ENCODE data around the gene PPP2R5E. TPM values are rescaled to one million over a fixed set of nuclear protein-coding genes. Genes with fewer than 3 reads are reported as not detected.

Gene PPP2R5E
- total RNA-seq, 2 experiments from 2014 or later = 12.5 to 47.8 TPM

DNA sequence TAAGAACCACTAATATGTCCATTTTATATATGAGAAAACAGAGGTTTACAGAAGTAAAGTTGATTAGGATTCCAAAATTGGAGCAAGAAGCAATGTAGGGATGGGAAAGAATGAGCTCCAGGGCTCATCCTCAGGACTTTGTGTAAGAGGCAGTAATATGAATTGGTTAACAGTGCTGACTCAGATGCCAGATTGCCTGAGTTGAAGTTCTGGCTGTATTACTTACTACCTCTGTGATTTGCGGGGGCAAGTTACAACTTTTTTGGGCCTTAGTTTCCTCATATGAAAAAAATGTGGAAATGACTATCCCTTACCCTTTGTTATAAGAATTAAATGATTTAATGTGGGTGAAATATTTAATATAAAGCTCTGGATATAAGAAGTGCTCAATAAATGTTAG, 35.1 kb upstream of the PPP2R5E start:
- H3K9me3 ChIP-seq (ENCODE audit: low read length) = no peaks in the 10 kb centered on the region
- no peaks in the 10 kb centered on the region for H3K36me3 ChIP-seq (ENCODE audit: insufficient read depth, low read length)
- TF ChIP-seq, protein P1, sequence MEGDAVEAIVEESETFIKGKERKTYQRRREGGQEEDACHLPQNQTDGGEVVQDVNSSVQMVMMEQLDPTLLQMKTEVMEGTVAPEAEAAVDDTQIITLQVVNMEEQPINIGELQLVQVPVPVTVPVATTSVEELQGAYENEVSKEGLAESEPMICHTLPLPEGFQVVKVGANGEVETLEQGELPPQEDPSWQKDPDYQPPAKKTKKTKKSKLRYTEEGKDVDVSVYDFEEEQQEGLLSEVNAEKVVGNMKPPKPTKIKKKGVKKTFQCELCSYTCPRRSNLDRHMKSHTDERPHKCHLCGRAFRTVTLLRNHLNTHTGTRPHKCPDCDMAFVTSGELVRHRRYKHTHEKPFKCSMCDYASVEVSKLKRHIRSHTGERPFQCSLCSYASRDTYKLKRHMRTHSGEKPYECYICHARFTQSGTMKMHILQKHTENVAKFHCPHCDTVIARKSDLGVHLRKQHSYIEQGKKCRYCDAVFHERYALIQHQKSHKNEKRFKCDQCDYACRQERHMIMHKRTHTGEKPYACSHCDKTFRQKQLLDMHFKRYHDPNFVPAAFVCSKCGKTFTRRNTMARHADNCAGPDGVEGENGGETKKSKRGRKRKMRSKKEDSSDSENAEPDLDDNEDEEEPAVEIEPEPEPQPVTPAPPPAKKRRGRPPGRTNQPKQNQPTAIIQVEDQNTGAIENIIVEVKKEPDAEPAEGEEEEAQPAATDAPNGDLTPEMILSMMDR (conservative IDR thresholded peaks at IDR 0.05; ENCODE audit: low read length) = no peak
- no peak for TF ChIP-seq EZH2phosphoT487 (IDR thresholded peaks at IDR 0.05; ENCODE audit: borderline replicate concordance, low read depth, low read length)
- intact Hi-C loops (cut with micrococcal nuclease; ENCODE audit: unreplicated experiment) = no loop called here
- BruUV-seq (replicated peaks) = no TSS peak
- no peak overlapping the region for H3K27ac ChIP-seq (ENCODE audit: low read depth, low read length, poor library complexity, severe bottlenecking)
- H3K4me2 ChIP-seq (ENCODE audit: low read length) = no peak overlapping the region
- no peaks in the 10 kb centered on the region for H4K20me1 ChIP-seq (ENCODE audit: insufficient read depth, low read length)
- H3K4me3 ChIP-seq (ENCODE audit: low read depth, low read length, poor library complexity, severe bottlenecking) = no peak overlapping the region
- H3K9me2 ChIP-seq (ENCODE audit: insufficient read depth, low read length) = no peaks in the 10 kb centered on the region
- no peak for DNase-seq (ENCODE audit: low spot score)
- no peak overlapping the region for H2AFZ ChIP-seq (ENCODE audit: low read length)
- POLR2A ChIA-PET = interaction anchor here (0.6 kb wide), 1 partner anchor 36 kb away, joined by 4 read pairs; no protein-coding TSS in a partner anchor
- CTCF ChIA-PET (ENCODE audit: unreplicated experiment) = no interaction called here
- H3K79me2 ChIP-seq (ENCODE audit: insufficient read depth, low read depth, low read length) = no peaks in the 10 kb centered on the region
- no peaks in the 10 kb centered on the region for H3K4me1 ChIP-seq (ENCODE audit: insufficient read depth, low read length, poor library complexity, severe bottlenecking)

DNA sequence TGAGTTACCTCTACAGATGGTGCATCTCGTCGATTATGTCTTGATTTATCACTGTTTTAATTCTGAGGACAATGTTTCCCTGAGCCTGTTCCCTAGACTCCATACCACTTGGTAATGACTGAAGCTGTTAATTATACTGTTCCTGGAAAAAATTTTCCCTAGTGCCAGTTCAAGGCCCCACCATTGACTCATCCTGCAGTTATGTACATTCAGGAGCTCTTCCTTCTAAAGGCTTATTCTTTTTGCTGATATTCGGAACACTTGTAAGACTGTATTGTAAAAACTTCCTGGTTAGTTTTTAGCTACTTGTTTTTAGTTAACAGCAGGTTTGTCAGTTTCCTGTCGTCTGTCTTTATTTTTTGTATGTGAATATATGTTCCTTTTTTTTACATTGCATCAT, 30.4 kb upstream of the PPP2R5E start:
- CTCF ChIA-PET (ENCODE audit: unreplicated experiment) = no interaction called here
- TF ChIP-seq, protein P1 (conservative IDR thresholded peaks at IDR 0.05; ENCODE audit: low read length) = no peak
- TF ChIP-seq EZH2phosphoT487 (IDR thresholded peaks at IDR 0.05; ENCODE audit: borderline replicate concordance, low read depth, low read length) = no peak
- Histone ChIP-seq H4K20me1 (ENCODE audit: insufficient read depth, low read length) (no peaks in the 10 kb centered on the region), H3K9me3 (ENCODE audit: low read length) (no peaks in the 10 kb centered on the region), H3K4me2 (ENCODE audit: low read length) (no peak overlapping the region), H2AFZ (ENCODE audit: low read length) (no peak overlapping the region), H3K4me1 (ENCODE audit: insufficient read depth, low read length, poor library complexity, severe bottlenecking) (no peaks in the 10 kb centered on the region), H3K9me2 (ENCODE audit: insufficient read depth, low read length) (no peaks in the 10 kb centered on the region), H3K27ac (ENCODE audit: low read depth, low read length, poor library complexity, severe bottlenecking) (no peak overlapping the region), H3K79me2 (ENCODE audit: insufficient read depth, low read depth, low read length) (no peaks in the 10 kb centered on the region), H3K36me3 (ENCODE audit: insufficient read depth, low read length) (no peaks in the 10 kb centered on the region), H3K4me3 (ENCODE audit: low read depth, low read length, poor library complexity, severe bottlenecking) (no peak overlapping the region)
- POLR2A ChIA-PET = no interaction called here
- no TSS peak for BruUV-seq (replicated peaks)
- no peak for DNase-seq (ENCODE audit: low spot score)
- intact Hi-C loops (cut with micrococcal nuclease; ENCODE audit: unreplicated experiment) = no loop called here

DNA sequence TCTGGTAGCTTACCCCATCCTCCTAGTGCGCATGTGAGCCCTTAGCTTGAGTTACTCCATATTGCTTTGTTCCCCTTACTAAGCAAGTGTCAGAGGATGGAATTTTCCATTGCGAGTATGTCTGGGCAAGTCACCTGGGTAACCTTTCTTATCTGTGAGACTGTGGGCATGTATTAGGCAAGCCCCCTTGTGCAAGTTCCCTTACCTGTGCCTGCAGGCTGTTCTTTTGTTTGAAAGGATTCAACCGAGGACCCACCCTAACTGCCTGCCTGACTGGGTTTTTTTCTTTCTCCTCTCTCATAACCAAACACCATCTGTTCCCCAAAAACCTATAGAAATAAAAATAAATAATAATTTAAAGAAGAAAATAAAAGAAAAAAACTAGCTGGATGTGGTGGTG, 22.3 kb upstream of the PPP2R5E start:
- ChIA-PET CTCF (ENCODE audit: unreplicated experiment) (no interaction called here), POLR2A (no interaction called here)
- Histone ChIP-seq H3K4me3 (ENCODE audit: low read depth, low read length, poor library complexity, severe bottlenecking) (no peak overlapping the region), H4K20me1 (ENCODE audit: insufficient read depth, low read length) (no peaks in the 10 kb centered on the region), H3K79me2 (ENCODE audit: insufficient read depth, low read depth, low read length) (no peaks in the 10 kb centered on the region), H3K9me2 (ENCODE audit: insufficient read depth, low read length) (no peaks in the 10 kb centered on the region), H3K36me3 (ENCODE audit: insufficient read depth, low read length) (no peaks in the 10 kb centered on the region), H3K4me1 (ENCODE audit: insufficient read depth, low read length, poor library complexity, severe bottlenecking) (no peaks in the 10 kb centered on the region), H2AFZ (ENCODE audit: low read length) (no peak overlapping the region), H3K4me2 (ENCODE audit: low read length) (no peak overlapping the region), H3K9me3 (ENCODE audit: low read length) (no peaks in the 10 kb centered on the region), H3K27ac (ENCODE audit: low read depth, low read length, poor library complexity, severe bottlenecking) (no peak overlapping the region)
- intact Hi-C loops (cut with micrococcal nuclease; ENCODE audit: unreplicated experiment) = no loop called here
- BruUV-seq (replicated peaks) = no TSS peak
- DNase-seq (ENCODE audit: low spot score) = no peak
- TF ChIP-seq EZH2phosphoT487 (IDR thresholded peaks at IDR 0.05; ENCODE audit: borderline replicate concordance, low read depth, low read length) = no peak
- TF ChIP-seq, protein P1 (conservative IDR thresholded peaks at IDR 0.05; ENCODE audit: low read length) = no peak

Measured in OCI-LY7 (cell line).